Activated gamma-delta T cell (primary cell): Measurements from ENCODE around the gene NCBP1.

ENCODE experiments used
- DNase-seq: peaks from one replicate; lab custom pipeline; 2025; lab: John Stamatoyannopoulos, UW

The NCBP1 gene

DNA sequence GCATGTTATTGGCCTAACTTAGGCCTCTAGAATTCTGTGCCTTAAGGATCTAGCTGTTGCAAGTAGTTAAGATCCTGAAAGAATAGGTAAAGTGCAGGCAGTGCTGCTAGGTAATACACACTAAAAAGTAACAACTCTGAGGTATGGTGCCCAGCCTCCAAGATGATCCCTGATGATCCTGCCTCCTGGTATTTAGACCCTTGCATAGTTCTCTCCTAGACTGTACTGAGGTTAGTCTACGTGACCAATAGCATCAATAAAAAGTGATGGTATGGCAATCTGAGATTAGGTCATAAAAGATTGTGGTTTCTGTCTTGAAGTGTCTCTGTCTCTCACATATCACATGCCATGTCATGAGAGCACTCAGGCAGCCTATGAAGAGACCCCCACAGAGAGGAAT, 9.7 kb upstream of the NCBP1 start:
- no peak for DNase-seq

DNA sequence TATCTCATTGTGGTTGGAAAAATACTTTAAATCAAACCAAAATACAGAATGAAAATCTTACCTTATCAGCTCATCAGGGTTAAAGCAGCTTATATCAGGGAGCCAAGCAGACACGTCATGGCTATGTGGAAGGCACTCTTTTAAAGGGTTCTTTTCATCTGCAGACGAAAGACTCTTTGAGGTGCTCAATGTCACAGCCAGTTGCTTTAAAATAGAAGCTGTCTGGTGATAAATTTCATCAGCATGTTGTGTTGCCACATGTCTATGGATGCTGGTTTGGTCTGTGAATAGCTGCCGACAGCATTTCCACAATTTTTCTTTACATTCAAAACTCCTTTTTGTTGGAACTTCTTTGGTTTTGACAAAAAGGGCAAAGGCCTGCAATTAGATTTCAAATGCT, 8.0 kb upstream of the NCBP1 start:
- no peak for DNase-seq

DNA sequence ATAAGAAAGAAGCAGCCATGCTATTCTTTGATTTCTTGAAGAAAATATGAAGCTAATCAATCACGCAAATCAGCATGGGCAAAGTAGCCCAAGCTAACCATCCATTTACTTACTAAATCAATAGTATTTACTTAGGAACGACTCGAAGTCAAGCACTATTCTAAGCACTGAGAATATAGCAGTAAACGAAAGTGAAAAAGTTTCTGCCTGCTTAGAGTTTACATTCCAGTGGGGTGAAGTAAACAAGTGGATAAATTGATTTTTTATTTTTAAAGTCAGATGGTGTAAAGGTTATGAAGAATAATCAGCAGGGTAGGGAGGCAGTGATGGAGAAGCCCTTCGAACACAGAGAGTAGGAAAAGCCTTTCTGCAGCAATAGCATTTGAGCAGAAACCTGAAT, 6.0 kb upstream of the NCBP1 start:
- no peak for DNase-seq

DNA sequence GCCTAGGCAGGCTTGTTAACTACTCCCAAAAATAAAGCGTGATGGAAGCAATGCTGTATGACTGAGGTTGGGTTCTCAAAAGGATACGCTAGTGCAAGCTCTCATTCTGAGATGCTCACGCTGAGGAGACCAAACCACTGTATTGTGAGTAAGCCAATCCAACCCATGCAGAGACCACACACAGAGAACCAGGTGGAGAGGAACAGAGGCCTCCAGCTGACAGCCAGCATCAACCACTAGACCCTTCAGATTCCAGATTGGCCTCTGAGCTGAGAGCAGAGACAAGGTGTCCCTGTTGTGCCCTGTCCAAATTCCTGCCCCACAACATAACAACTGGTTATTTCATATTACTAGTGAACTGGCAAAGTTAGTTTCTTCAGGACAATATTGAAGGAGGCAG, 5.0 kb upstream of the NCBP1 start:
- no peak for DNase-seq

DNA sequence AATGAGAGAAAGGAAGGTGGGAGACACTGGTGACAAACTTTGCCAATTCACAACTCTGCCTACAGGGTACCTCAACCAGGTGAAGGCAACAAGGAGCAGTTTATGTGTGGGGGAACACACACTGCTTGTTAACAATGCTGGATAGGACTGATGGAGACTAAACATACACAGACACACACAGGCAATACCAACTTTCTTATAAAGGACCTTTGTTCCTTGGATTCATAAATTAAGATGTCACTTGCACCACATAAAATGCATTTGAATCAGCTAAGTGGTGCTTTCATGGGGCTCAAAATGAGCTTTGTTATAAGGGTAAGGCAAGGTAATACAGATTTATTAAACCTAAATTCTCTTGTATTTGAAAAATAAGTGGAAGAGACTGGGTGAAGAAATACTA, 4.5 kb upstream of the NCBP1 start:
- DNase-seq: no peak

DNA sequence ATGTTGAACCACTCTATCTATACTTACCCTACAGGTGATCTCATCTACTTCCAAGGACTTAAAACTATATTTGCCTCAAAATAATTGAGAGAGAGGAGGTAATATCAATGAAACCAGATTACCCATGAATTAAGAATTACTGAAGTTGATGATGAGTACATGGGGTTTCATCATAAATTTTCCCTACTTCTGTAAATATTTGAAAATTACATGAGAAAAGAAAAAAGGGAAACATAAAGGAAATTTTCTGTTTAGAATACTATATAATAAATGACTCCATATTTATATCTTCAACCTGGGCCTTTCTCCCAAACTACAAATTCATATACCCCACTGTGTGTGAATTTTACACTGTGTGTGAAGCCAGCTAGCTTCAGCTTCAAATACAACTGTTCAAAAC, 3.0 kb upstream of the NCBP1 start:
- no peak for DNase-seq

DNA sequence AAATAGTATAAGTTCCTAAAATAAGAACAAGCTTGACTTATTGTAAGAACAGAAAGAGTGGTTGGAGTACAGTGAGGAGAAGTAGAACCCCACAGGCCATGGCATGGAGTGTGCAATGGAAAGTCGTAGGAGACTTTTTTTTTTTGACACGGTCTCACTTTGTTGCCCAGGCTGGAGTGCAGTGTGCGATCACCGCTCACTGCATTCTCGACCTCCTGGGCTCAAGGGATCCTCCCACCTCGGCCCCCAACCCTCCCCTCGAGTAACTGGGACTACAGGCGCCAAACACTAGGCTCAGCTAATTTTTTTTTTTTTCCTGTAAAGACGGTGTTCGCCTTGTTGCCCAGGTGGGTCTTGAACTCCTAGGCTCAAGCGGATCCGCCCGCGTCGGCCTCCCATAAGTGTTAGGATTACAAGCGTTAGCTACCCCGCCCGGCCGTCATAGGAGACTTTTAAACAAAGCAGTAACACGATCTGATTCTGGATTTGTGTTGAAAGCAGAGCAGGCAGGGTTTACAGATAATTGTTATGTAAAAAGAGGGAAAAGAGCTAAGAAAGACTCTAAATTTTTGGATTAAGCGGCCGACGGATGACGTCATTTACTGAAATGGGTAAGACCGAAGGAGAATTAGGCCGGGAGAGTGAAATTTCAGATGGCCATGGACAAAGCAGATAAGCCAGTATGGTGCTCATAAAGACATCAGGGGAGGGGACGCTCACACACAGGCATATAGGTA, 1.2 kb upstream of the NCBP1 start:
- peak; percentile 2 for DNase-seq

DNA sequence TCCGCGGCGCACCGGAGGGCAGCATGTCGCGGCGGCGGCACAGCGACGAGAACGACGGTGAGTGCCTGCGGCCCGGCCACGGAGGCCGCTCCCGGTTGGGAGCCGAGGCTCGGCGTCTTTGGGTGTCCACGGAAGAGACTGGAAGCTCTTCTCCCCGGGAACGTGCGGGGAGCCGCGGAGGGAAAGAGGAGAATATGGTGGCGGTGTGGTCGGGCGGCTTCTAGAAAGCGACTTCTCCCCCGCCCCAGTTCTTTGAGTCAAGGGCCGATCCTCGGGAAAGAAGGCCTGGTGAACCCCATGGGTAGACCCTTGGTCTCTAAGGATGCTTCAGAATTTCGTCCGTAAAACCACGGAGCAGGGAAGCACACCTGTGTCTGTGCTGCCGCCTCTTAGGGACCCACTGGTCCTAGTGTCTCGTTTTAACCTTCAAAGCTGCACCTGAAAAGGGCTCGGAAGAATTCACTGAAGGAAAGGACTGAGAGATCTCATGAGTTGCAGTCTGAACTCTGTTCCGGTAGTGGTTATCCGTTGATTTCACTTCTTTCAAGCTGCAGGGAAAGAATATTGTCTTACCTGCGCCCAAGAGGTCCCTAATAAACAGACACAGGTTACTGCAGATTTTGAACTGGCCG, 354 bp downstream of the NCBP1 start:
- no peak for DNase-seq

DNA sequence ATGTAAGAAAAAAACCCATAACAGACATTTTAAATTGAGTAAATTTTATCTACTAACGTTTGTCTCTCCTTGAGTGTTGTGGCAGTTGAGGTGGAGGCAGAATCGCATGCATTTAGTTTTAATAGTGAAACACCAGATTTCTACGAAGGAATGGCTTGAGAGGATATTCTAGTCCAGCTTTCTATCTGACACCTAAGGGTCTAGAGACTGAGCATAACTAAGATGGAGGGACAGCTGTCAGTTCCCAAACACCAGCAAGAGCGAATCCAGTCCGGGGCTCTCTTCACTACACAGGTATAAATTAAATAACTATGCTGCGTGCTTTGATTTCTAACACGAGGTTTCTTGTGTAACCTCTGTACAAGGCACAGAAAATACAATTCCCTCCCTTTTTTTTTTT, 1.4 kb downstream of the NCBP1 start:
- DNase-seq: no peak

DNA sequence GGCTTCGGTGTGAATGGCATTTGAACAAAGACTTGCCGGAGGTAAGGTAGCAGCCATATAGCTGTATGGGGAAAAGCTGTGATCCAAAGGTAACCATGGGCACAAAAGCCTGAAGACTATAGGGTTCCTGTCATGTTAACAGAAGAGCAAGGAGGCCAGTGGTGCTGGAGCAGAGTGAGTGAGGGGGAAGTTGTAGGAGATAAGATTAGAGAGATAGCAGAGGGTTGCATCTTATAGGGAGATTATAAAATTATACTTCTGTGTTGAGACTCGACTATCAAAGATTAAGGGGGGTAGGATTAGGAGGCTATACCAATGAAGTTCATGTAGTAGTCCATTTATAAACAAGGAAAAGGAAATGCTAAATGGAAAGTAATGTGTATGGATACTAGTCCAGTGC, 3.3 kb downstream of the NCBP1 start:
- no peak for DNase-seq

DNA sequence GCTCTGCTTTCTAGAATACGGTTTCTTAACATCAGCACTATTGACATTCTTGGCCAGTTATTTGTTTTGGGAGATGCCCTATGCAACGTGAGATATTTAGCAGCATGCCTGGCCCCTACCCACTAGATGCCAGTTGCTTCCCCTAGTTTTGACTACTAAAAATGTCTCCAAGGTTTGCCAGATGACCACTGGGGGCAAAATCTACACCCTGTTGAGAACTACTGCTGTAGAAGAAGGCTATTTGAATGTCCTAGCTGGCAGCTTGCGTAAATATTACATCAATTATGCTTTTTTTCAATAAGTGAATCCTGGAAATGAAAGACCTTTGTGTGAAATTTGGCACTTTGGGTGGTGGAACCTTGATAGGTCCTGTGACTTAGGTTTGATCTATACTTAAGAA, 5.0 kb downstream of the NCBP1 start:
- DNase-seq: no peak

DNA sequence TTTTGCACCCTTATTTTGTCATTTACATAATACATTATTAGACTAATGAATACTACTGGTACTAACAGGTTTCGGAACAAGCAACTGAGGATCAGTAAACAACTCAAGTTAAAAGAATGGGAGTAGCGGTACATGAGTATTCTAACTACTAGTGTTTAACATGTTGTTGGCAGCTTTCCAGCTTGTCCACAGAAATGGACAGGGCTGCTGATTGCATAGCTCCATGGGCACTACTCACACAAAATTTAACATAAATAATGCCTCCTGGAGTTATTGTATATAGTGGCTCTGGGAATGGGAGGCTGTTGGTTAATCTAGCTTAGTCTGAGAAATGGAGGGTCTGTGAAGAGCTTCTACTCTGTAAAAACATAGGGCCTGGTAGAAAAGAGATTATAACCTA, 6.7 kb downstream of the NCBP1 start:
- DNase-seq: no peak

DNA sequence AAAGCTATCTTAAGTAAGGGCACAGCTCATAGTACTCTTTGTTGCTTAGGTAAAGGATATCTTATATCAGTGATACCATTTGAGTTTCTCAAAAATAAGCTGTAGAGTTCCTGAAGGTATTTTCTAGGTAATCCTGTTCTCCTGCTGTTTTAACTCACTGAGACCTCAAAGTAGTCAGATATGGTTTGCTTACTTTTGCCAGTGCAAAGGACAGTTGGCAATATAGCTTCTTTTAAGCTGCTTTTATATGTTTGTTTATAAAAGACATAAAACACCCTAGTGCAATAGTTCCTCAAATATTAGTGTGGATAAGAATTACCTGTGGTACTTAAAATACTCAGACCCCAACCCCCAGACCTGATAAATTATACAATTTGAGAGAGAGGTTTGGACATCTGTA, 12.1 kb downstream of the NCBP1 start:
- DNase-seq: no peak

DNA sequence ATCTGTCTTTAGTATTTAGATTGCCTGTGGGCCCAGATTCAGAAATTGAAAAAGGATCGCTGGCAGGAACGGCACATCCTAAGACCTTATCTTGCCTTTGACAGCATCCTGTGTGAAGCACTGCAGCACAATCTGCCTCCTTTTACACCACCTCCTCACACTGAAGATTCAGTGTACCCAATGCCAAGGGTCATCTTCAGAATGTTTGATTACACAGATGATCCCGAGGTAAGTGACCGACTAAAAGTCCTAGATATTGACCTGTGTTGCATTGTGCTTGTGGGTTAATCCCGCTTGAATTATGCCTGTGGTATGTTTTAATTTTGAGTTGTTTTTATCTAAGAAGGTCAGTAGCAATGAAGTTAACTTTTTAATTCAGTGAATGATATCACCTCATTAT, 14.4 kb downstream of the NCBP1 start:
- no peak for DNase-seq

DNA sequence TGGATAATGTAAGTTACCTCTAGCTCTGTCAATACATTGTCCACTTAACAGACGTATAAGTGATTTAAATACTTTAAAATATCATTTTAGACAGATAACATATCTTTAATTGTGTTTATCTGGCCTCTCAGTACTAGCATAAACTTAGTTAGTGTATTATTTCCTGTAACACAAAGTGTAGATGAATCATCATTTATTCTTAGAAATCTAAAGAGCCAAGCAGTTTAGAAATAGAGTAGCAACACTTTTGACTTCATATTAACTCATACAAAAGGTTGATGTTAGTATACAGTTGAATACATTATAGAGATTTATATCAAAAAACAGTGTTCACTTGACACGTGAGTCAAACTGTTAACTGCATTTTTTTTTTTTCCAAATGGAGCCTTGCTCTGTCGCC, 18.0 kb downstream of the NCBP1 start:
- DNase-seq: no peak

DNA sequence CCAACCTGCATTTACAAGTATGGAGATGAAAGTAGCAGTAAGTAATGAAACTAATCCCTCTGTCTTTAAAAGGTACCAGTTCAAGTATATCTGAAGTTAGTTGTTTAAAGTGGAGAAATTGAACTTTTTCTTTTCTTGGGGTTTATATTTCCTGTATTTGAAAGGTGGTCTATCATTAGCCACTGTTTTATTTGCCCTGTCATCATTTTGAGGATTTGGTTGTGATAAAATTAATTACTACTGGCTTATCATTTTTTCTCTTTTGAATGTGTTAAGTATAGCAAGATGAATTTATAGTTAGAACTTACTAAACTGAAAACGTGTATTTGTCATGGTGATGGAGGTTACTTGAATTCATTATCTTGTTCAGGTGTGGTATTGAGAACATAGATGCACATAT, 25.1 kb downstream of the NCBP1 start:
- no peak for DNase-seq

DNA sequence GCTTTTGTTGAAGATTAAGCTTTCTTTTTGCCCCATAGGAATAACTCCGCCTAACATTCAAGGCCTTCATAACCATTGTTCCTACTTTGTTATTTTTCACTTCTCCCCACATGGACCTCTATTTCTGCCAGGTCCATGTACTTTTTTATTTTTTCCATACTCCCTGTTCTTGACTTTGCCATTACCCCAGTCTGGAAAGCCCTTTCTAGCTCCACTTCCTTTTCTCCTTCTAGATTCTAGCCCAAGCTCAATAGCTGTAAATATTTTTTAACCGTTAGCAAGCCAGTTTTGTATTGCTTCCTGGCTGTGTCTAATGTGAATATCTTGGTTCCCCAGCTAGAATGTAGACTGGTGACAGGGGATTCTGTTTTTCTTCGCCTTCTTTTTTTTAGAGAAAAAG, 26.1 kb downstream of the NCBP1 start:
- DNase-seq: no peak

DNA sequence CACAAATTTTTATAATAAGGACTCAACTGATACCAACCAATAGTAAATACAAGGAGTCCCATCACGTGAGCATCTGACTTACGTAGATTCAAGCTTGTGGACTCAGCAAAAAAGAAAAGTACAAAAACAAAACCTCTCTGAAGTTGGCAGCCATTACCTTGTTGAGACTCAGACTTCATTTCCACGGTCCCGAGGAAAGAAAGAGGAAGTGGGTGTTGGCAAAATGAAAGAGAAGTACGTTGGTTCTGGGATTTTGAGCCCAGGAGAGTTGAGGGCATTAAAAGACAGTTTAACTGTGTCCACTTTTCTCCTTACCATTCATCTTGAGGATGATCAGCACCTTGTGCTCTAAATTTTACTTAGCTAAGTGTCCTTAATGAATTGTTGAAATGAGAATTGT, 26.7 kb downstream of the NCBP1 start:
- DNase-seq: no peak

DNA sequence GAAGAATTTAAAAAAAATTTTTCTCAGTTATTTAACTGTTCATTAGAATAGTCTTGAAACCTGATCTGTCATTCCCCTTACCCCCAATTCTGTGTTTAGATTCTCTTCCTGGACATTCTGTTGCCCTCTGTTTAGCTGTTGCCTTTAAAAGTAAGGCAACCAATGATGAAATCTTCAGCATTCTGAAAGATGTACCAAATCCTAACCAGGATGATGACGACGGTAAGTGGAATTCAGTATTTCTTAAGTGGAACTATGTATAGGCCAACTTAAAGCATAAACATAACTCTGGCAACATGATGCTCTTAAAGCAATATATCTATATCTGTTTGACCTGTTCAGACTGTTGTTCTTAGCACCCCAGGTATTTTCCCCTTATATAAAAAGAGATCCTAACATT, 27.2 kb downstream of the NCBP1 start:
- DNase-seq: no peak

DNA sequence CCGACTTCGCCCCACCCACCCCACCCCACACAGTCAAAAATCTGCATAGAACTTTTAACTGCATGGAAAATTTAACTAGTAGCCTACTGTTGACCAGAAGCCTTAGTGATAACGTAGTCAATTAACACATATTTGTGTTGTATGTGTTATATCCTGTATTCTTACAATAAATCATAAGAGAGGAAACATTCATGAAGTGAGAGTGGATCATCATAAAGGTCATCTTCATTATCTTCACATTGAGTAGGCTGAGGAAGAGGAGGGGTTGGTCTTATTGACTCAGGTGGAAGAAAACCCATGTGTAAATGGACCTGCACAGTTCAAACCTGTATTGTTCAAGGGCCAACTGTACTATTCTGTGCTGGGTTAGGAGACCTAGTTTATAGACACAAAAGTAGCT, 32.1 kb downstream of the NCBP1 start:
- no peak for DNase-seq

DNA sequence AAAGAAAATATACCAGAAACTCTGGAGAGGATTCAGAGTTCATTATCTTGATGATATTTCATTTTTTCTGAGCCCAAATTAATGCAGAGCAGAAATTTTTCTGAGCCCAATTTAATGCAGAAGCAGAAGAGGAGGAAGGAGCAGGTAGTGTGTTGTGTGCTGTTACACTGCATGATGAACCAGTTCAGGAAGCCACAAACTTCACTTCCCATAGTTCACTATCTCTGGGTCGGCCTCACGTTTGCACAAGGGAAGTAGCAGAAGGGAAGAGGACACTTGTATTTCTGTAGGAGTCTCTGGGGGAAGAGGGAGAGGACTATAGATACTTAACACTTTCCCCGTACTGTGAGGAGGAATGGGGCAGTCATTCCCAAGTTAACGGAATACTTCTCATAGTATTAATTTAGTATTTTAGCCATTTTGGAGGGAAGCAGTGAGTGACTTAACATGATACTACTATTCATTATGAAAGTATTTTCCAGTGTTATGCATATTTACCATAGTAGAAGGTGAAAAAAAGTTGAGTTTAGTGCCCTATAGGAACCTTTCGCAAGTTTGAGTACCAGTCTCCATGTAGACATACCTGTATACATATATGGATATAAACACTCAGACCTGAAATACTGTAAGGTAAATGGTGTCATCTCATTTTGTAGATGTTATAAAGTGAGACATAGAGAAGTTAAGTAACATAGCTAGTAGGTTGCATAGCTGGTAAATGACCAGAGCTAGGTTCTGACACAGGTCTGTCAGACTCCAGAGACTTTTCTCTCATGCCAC, 33.5 kb downstream of the NCBP1 start:
- no peak for DNase-seq

DNA sequence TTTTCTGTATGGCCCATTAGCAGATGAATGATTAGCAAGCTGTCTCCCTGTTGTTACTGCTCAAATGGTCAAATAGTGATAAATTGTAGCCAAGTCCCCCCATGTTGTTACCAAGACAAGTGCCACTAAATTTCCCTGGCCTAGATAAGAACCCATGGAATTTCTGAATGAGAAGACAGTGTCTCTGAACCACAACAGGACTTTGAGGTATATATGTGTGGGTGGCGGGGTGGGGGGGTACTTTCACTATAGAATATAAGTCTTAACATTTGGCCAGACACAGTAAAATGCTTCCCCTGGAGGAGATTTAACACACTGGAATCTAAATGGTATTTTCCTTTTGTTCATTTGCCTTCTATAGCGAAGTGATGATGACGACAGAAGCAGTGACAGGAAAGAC, 34.9 kb downstream of the NCBP1 start:
- DNase-seq: no peak

DNA sequence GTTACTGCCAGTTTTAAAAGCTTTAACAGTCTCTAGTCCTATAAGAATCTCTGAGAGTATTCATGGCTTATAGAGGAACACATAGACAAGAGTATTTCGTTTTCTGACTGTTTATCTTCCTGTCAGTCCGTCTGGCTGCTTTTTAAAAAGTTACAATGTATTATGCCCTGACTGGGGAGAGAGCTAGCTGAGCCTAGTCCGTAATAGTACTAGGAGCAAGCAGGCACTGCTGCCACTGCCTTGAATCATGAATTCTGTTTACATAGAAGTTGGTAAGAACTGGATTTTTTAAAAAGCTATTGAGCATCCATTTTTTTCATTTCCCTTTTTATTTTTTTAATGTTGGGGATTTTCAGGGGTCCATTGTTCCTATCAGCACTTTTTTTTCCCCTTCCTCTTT, 37.0 kb downstream of the NCBP1 start:
- DNase-seq: no peak
